ENCODE measurements around the gene FNTB.

GRCh38 chr14:65024957-65025356 is 38.3 kb downstream of the FNTB start:
- no peak for TF ChIP-seq MAX (IDR thresholded peaks at IDR 0.05)
- TF ChIP-seq REST (IDR thresholded peaks at IDR 0.05; ENCODE audit: low read depth) = no peak
- no peak for TF ChIP-seq TAF1 (IDR thresholded peaks at IDR 0.05; ENCODE audit: low read depth)
- TF ChIP-seq NFIC (IDR thresholded peaks at IDR 0.05) = no peak
- TF ChIP-seq ZBTB7A (IDR thresholded peaks at IDR 0.05; ENCODE audit: low read depth) = no peak
- no peak for TF ChIP-seq TCF12 (IDR thresholded peaks at IDR 0.05; ENCODE audit: low read depth)
